HepG2 (cell line): ENCODE data around the gene SLC18A2.
A peak's percentile ranks its signal among the peaks of the same experiment; 100 is the strongest.

Source experiments
- CENPX ChIP-seq: sonication (generic); formaldehyde crosslinking; IDR thresholded peaks from 2 replicates; pipeline ENCODE4 v1.9.0; 2021; ENCODE audit warnings: mild to moderate bottlenecking, missing genetic modification reagents, moderate library complexity
- CREB1 ChIP-seq, 2 experiments: fragments of 450-650 bp in 1 of 2; IDR thresholded peaks; 2 replicates each; pipeline ENCODE4 v1.6.1; 2016 to 2017; ENCODE audit warnings: control low read depth in 1 of 2, mild to moderate bottlenecking in 1 of 2, missing compliant biosample characterization in 1 of 2, missing genetic modification characterization in 1 of 2
- CTCF ChIP-seq: sonication (generic); formaldehyde crosslinking; IDR thresholded peaks from 2 replicates; pipeline ENCODE4 v1.5.0; 2020; ENCODE audit warnings: mild to moderate bottlenecking, missing genetic modification reagents, moderate library complexity
- MAFG ChIP-seq: sonication (generic); formaldehyde crosslinking; IDR thresholded peaks from 2 replicates; pipeline ENCODE4 v1.5.1; 2020; ENCODE audit warnings: mild to moderate bottlenecking, missing genetic modification reagents
- YY1 ChIP-seq: IDR thresholded peaks from 2 replicates; pipeline ENCODE4 v1.6.1; 2011; ENCODE audit warnings: low read length, low read depth, moderate library complexity, mild to moderate bottlenecking; ENCODE audit not compliant: insufficient read depth, insufficient replicate concordance

GRCh38 chr10:117320050-117320665 is 79.2 kb downstream of the SLC18A2 start:
- TF ChIP-seq MAFG (CRISPR knock-in tag) = no peak
- peak; percentile 59 for TF ChIP-seq CTCF (CRISPR knock-in tag)
- no peak for TF ChIP-seq CENPX
- TF ChIP-seq YY1 = no peak
- no peak for TF ChIP-seq CREB1 (IDR thresholded peaks at IDR 0.05)
- TF ChIP-seq CREB1 (CRISPR knock-in tag; IDR thresholded peaks at IDR 0.05) = no peak
